Measurements from ENCODE around the gene TTLL6. TPM values are rescaled to one million over a fixed set of nuclear protein-coding genes. Genes with fewer than 3 reads are reported as not detected.
"Not testable (repeated sequence)": the region's sequence is repeated elsewhere in the genome, so short reads cannot be mapped to it uniquely, and the experiment has no call there.

Gene TTLL6
- total RNA-seq, 1 donor from 2014 or later: not detected

DNA sequence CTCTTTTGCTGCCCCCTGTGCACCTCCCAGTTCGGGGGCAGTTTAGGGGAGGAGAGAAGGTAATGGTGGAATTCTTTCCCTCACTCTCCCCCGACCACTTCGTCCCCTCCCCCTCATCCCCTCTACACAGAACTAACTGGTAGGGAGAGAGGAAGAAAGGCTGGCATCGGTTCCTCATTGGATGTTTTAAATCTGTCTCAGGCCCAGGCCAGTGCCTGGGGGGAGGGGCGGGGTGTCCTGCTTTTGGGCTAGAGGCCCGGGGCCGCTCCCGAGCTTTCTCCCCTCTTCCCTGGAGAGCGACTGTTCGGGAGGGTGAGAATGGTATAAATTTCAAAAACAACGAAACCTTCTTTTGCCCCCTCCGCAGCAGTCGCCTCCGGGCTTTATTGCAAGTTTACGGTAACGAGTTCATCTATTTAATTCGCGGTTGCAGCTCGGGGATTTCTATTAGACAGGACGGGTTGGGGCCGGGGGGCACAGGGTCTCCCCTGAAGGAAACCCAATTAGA lies 94.1 kb downstream of the TTLL6 start, which contains the start of gene PRAC2:
TSS of gene PRAC2 (plus strand) at position 271 of the 508 bp plus-strand sequence. CDS start 1,226 bp downstream, outside the sequence.
- DNase-seq: no peak

DNA sequence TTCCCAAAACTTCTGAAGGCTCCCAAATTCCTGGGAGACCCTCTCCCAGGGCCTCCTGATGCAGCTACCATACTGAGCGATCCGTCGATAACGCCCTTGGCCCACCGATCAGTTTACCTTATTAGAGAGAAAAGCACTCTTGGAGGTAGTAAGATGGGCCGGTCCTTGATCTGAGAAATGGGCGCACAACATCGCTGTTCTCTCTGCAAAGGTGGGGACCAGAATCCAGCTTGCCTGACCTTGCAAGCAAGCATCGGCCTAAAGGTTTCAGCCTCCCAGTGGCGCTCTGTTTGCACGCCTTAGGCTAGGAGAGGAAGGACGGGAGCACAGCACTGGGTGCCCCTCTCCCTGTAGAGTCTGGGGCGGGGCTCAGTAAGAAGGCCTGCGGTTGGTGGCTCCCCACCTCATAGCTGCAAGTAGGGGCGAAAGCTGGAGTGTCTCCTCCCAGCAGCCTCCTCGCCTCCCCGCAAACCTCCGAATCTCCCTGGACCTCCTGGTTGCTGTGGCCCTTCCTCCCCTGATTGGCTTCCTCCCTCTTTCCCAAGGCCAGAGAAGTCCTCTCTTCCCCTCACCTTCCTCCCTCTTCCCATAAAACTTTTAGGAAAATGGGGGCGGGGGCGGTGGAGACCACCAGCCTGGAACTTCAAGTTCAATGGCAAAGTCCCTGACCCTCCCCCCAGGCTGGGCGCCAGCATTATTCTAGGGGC lies 94.7 kb downstream of the TTLL6 start, which contains the start of gene PRAC1:
TSS of gene PRAC1 (minus strand) at position 318 of the 707 bp plus-strand sequence. CDS start at position 192, 126 bp downstream.
- no peak for DNase-seq

DNA sequence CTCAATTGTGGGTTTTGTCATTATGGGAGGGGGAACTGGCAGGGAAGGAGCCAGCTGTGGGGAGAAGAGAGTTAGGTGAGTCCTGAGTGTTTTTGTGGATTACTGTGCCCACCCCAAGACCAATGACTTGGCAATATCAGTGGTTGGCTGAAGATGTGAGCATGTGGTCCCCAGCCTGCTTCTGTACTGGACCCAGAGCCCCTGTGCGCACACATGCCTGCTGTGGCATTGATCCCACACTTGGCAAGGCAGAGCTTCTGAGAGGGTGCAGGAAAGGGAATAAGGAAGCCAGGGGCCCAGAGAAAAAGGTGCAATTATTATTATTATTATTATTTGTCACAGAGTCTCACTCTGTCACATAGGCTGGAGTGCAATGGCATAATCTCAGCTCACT lies 96.0 kb downstream of the TTLL6 start:
- DNase-seq: no peak

DNA sequence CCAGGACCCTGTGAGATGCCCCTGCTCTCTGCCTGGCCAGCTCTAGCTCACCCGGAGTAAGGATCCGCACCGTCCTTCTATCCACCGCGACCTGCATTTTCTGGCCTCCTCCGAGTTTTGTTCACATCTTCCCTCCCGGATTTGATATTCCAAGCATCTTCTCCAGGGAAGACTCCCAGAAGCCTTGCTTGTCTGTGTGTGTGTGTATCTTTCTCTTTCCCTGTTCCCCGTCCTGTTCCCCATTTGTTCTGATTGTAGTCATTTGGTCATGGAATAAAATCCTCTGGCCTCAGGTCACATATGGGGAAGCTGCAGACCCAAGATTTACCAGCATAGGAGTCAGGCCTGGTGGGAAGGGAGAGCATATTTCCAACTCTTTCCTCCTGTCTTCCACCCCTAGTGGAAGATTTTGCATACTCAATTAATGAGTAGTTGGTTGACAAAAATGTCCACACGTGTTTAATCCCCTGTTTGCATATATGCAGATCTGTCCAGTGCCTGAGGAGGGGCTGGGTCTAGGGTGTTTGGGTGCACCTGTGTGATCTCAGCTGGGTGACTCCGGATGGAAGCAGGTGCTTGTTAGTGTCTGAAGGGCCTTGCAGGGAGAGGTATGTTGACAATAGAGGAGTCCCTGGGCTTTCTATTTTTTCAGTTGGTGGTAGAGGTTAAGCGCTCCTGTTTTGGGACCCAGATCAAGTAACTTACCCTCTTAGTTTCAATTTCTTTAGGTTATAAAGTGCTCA lies 96.6 kb downstream of the TTLL6 start:
- no peak for DNase-seq

DNA sequence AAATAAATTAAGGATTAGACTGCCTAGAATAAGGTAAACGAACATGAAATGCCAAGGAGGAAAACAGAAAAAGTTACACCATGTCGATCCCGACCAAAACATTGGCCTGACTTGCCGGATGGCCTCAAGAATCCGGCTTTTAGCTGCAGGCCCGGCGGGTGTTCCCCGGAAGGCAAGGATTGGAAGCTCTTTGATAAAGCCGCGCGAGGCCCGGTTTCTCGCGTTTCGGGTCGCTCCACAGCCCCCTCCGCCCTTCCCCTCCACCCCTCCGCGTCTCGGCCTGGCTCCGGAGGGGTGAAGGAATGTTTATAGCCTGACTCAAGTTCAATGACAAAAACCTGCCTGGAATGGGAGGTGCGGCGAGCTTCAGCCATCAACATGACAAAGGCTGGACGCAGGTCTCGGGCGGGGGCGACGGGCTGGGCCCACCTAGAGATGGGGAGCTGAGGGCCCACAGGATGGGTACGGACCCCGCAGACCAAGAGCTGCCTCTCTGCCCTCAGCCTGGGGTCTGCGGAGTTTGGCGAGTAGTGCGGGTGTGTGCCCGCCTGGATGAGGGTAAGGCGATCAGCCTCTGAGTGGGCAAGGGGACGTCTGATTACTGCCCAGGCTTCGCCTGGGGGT lies 97.3 kb downstream of the TTLL6 start:
- no peak for DNase-seq

DNA sequence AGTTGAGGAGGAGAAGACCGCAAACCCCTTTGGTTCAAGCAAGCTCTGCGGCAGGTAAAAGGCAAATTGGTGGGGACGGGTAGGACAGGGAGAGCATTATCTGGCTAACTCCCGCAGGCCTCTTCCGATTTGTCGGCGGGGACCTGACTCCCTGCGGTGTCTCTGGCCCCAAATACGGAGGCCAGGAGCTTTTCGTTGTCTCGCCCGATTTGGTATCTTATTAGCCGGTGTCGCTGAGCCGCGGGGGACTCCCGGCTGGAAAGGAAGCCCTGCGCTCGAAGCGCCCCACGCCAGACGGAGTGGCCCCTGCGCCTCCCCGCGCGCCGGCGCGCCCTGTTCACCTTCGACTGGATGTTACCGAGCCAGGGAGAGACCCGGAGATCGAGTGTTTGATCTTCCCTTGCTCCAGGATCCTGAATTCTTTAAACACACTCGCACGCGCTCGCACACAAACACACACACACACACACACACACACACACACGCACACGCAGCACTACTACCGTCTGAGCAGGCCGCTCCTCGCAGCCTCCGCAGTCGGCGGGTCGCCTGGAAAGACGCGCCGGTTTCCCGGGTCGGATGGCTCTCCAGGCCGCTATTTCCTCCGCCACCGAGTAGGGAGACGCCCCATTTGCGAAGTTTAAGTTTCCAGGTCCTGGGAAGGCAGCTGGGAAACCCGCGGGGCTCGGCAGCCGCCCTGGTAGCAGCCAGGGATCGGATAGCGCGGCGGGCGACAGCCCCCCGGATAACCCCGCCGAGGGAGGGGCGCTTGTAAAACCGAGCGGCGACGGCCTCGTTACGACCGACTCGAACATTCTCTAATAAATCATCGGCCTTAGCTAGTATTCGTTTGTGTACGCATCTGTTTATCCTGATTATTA lies 98.0 kb downstream of the TTLL6 start:
- no peak for DNase-seq

DNA sequence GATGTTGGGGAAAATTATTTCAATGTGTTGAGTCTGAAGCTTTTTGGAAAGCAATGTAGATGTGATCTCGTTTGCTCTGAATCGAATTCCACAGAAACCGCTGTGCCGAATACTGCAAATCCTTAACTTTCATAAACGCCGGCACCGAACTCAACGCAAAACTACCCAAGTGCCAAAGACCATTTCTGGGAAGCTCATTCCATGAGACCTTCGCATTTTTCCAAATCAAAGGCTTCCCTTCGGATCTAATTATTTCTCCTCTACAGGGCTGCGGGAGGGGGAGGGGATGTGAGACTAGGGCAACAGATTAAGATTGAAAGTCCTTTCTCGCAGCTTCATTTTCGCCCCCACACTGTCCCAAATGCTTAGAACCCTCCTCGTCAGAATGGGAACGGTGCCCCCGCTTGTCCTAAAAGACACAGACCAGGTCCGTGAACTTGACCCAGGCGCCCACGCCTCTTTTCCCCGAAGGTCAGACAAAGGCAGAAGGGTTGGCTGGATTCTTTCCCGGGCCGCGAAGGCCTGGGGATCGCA lies 98.7 kb downstream of the TTLL6 start:
- DNase-seq: no peak

DNA sequence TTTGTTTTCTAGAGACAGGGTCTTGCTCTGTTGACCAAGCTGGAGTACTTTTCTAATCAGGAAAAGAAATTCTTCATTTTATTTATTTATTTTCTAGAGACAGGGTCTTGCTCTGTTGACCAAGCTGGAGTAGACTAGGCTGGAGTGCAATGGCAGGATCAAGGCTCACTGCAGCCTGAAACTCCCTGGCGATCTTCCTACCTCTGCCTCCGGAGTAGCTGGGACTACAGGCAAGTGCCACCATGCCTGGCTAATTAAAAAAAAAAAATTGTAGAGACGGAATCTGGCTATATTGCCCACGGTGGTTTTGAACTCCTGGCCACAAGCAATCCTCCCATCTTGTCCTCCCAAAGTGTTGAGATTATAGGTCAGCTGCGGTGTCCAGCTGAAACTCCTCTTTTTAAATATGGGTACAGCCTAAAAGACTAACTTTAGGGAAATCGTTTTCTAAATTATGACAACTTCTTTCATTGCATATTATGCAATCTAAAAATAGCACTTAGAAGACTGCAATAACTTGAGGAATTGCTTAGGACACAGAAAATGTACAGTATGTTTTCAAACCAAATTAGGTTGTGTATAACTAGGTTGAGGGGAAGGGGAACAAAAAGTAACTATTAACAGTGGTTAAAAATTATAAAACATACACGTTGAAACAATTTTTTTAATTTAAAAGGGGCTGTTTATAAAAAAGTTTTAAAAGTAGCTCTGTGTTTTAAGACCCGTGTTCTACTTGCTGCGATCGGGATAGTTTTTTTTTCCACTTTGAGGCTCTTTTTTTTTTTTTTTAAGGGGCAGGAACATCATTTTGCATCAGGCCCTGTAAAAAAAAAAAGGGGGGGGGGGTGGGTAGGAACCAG lies 99.4 kb downstream of the TTLL6 start:
- DNase-seq: no peak

DNA sequence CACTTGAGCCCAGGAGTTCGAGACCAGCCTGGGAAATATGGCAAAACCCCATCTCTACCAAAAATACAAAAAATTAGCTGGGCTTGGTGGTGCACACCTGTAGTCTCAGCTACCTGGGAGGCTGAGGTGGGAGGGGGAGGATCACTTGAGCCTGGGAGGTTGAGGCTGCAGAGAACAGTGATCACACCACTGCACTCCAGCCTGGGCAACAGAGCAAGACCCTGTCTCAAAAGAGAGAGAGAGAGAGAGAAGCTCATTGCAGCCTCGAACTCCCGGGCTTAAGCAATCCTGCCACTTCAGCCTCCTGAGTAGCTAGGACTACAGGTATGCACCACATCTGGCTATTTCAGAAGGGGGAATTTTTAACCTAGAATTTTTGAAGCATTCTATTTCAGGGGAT lies 100.5 kb downstream of the TTLL6 start:
- DNase-seq: not testable (repeated sequence)

DNA sequence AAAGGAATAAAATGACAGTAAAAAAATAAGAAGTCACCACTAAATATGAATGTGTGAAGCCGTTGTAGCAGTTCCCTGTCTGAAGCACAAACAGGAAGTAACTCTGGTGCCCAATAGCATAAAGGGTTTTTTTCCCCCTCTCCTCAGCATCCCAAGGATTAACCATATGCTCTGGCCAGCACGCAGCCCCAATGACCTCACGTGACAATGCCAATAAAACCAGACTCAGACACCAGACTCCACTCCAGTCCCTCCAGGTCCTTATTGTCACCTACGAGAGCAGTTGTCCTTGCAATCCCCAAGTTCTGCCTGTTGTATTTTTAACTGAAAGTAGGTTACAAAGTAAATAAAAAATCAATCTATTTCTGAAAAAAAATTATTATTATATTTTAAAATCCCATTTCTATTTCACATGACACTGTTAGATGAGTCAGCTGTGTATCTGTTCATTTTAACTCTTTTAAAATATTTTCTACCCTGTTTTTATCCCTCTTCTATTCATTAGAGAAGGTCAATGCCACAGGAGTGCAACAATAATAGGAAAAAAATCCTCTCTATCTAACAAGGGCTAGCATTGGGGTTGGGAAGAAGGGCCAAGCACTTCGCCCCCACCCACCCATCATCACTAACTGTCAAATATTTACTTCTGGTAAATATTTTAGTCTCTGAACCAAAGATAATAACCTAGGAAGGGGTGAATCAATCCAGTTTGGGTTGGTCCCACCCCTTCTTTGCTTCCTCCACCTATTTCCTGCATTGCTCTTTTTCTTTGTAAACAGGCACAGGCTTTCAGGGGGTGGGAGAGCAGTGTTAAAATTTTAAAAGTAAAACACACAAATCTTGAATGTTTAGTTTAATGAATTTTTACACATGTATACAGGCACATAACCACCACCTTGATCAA lies 101.3 kb downstream of the TTLL6 start:
- no peak for DNase-seq

Small RNA genes within 50 kb of the gene (small RNA-seq; reads per million reads assigned to genes)
- gene COX6B1P2 (ENCODE audit: low replicate concordance) (not detected), gene MIR3185 (ENCODE audit: low replicate concordance) (not detected), gene RF02132 (ENCODE audit: low replicate concordance) (not detected), gene RF02133 (ENCODE audit: low replicate concordance) (not detected), gene RN7SL125P (ENCODE audit: low replicate concordance) (not detected)

Other genes starting within 250 kb of the TTLL6 start
- 2.6 TPM for gene HOXB4, start 238.9 kb downstream of the TTLL6 start, total RNA-seq
- gene HOXB3, start 227.0 kb downstream of the TTLL6 start, total RNA-seq: 8.4 TPM
- 0.59 TPM for gene HOXB5, start 223.4 kb downstream of the TTLL6 start, total RNA-seq
- gene HOXB6, start 212.2 kb downstream of the TTLL6 start, total RNA-seq: 2.9 TPM
- gene HOXB7, start 206.2 kb downstream of the TTLL6 start, total RNA-seq: 2.7 TPM
- gene HOXB8, start 201.9 kb downstream of the TTLL6 start, total RNA-seq: 1.6 TPM
- 0.10 TPM for gene HOXB9, start 190.9 kb downstream of the TTLL6 start, total RNA-seq
- gene PRAC1, start 94.7 kb downstream of the TTLL6 start, total RNA-seq: not detected
- not detected for gene PRAC2, start 94.0 kb downstream of the TTLL6 start, total RNA-seq
- gene HOXB13, start 88.5 kb downstream of the TTLL6 start, total RNA-seq: not detected
- 44.8 TPM for gene CALCOCO2, start 13.8 kb upstream of the TTLL6 start, total RNA-seq
- gene ATP5MC1, start 75.6 kb upstream of the TTLL6 start, total RNA-seq: 38.2 TPM
- 37.9 TPM for gene UBE2Z, start 91.2 kb upstream of the TTLL6 start, total RNA-seq
- 40.8 TPM for gene SNF8, start 127.6 kb upstream of the TTLL6 start, total RNA-seq
- gene GIP, start 151.4 kb upstream of the TTLL6 start, total RNA-seq: not detected
- gene IGF2BP1, start 180.2 kb upstream of the TTLL6 start, total RNA-seq: 1.5 TPM